HG03354 (cell line): ENCODE measurements around the gene NXN.
"Not testable (repeated sequence)": the region's sequence is repeated elsewhere in the genome, so short reads cannot be mapped to it uniquely, and the experiment has no call there.

ENCODE experiments used
- ATAC-seq: cut with Tn5 transposase; IDR thresholded peaks from one replicate; pipeline ENCODE4 v1.9.1; 2021; ENCODE audit warnings: mild to moderate bottlenecking; ENCODE audit not compliant: unreplicated experiment, poor library complexity, severe bottlenecking

The NXN gene

DNA sequence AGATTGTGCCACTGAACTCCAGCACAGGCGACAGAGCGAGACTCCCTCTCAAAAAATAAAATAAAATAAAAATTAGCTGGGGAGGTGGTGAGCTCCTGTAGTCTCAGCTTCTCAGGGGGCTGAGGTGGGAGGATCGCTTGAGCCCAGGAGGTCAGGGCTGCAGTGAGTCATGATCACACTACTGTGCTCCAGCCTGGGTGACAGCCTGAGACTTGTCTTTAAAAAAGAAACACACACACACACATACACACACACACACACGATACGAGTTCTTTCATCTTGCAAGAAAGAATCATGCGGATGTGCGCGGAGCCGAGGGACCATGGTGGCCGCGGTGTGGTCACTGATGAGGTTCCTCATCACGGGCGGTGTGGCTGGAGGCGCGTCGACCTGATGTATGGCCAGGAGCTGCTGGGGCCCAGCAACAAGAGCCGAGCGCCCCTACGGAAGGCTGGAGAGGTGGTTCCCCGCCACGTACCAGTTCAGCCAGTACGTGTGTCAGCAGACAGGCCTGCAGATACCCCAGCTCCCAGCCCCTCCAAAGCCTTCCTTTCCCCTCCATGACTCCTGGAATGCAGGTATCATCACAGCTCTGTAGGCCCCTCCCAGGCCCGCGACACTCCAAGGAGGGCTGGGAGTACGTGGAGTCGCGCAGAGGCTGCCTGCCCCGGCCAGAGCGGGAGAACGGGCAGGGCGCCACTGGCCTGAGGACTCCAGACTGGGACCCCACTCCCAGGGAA, 20.7 kb downstream of the NXN start:
- no peak for ATAC-seq

DNA sequence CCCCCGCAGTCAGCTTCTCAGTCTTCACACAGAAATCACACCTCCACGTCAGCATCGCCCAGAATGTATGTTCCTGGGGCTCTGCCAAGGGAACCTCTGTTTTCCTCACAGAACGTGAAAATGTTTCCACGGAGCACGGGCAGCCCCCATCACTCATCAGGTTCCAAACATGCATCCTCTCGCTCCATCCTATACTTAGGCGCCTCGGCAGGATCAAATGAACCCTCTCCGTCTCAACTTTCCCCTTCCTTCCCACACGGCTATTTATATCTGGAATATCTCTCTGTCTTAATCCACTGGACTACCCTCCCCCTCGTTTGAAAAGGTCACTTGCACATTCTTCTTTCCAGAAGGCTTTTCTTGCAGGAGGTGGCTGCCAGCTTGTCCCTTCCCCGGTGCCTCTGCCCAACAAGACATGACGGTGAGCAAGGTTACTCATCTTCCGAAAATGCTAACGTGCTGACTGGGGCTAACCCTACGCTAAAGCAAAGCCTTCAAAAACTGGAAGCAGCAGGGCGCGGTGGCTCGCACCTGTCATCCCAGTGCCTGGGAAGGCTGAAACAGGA, 21.6 kb downstream of the NXN start:
- no peak for ATAC-seq

DNA sequence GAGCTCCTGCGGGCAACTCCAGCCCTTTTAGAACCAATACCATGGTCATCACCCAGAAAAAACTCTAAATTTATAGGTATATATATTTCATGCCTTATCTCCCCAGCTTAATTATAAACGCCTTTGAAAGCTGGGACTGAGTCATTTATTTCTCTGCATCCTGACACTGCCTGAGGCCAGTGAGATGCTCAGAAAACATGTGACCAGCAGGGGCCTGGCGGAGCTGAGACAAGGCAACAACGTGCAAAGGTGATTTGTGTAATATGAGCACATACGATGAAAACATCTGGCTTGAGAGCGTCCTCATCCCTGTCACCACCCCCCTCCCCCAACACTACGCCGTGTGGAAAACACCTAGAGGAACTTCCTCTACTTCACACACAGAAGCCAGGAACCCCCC, 22.7 kb downstream of the NXN start:
- ATAC-seq: no peak

DNA sequence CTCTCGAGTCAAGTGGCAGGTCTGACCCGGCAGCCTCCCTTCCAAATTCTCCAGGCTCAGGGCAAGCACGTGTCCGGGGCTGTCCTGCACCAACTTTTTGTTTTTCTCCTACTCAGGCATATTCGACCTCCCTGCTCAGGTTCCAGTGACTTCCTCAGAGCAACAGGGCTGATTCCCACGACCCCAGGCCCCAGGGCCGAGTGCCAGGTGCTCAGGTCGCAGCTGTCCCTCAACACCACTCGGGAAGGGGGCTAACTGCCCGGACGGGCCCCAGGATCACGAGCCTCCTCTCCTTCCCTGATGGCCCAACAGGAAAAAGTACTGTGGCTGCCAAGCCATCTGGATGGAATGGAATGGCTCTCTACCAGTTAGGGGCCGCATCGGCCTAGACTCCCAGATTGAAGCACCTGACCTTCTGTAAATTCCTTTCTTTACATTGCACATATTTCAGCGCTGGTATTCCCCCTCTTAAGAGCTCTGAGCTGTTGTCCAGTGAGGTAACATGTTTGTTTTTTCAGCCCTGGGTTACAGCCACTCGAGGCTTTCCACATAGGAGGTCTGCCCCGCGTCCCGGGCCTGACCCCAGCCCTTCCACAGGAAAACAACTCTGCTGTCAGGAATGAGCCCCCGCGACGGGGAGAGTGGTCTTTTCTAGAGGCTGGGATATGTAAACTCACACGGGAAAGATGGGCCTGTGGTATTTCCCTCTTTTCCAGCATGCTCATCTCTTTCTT, 25.0 kb downstream of the NXN start:
- ATAC-seq: no peak

DNA sequence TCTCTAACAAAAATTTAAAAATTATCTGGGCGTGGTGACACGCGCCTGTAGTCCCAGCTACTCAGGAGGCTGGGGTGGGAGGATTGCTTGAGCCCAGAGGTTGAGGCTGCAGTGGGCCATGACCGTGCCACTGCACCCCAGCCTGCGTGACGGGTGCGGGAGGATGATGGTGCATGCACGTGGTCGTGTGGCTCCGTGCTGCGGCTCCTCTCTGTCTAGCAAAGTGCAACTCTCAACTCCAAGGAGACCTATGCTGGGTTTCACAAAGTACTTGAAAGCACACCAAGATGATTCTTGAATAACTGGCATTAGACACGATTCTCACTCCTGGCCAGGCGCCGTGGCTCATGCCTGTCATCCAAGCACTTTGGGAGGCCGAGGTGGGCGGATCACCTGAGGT, 25.8 kb downstream of the NXN start:
- no peak for ATAC-seq

DNA sequence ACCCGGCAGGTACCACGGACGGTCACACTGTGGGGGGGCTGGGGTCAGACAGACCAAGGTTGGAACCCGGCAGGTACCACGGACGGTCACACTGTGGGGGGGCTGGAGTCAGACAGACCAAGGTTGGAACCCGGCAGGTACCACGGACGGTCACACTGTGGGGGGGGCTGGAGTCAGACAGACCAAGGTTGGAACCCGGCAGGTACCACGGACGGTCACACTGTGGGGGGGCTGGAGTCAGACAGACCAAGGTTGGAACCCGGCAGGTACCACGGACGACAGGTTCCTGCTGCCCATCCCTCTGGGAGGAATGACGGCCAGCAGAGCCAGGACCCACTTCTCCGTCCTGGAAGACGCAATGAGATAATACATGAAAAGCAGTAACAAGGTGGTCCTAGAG, 27.0 kb downstream of the NXN start:
- ATAC-seq: not testable (repeated sequence)

DNA sequence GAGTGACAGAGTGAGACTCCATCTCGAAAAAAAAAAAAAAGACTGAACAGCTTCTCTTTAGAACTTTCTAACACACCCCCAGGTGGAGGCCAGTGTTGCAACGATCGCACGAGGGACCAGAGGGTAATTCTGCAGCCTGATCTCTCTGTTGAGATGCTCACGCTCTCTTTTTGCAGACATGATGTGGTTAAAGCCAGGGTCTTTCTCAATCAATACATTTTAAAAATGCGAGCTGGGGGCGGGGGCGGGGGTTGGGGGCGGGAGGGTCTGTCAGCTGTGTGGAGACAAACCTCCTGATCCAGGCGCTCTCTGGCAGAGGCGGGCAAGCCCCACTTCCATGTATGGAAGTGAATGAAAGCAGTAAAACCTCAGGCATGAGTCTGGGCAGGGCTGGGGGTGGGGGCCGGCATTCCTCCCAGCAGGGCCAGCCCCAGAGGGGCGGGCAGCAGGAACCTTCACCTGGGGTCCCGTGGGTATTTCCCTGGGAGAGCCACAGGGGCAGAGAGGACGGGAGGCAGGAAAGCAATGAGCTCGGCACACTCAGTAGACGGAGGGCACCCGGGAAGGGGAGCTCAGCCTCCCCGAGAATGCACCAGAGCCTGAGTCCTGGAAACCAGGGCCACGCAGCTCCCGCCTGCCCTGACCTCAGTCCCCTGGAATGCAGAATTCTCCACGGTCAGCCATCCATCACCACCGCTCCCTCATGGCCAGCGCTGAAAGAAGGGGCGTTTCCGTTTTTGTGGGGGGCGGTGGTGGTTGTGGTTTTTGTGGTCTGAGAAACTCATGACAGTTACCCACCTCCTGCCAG, 28.0 kb downstream of the NXN start:
- ATAC-seq: no peak

DNA sequence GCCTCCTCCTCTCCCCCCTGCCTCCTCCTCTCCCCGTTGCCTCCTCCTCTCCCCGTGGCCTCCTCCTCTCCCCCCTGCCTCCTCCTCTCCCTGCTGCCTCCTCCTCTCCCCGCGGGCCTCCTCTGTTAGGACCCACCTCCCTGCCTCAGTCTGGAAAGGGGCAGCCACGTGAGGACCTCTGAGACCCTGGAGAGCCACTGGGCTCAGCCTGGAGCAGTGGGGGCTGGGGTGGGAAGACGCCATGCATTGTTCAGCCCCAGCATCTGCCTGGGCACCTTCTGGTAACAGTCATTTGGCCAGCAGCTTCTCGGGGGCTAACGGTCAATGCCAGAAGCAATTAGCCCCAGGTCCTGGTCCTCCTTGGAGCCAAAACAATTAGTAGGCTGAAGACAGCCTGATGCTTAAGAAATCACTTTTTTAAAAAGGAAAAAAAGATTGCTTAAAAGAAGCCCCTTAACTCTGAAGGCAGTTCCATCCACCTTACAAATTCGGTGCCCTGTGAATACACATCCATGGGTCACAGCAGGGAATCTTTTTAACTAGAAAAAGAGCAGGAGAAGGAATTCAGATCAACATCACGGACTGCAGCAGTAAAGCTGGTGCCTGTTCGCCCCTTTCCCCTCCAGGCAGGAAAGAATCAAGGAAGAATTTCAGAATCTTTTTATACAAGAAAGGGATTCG, 29.8 kb downstream of the NXN start:
- ATAC-seq: no peak

DNA sequence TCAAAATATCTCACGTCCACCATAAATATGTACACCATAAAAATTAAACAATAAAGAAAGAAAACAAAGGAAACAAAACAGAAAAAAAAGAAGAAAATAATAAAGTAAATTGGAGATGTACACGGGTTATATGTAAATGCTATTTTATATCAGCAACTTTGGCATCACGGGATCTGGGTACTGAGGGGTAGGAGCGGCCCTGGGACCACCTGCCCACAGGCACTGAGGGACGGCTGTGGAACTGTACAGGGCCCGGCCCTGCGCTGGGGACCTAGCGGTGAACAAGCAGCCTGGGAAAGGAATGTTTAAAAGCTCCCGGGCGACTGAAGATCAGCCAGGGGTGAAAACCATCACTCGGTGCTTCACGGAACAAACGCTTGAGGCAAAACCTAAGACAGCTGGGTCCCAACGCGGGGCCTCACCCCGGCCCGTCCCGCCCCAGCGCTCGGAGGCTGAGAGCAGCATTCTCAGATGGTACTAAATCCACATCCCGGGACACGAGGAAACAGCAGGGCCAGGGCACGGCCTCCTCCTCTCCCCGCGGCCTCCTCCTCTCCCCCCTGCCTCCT, 31.2 kb downstream of the NXN start:
- no peak for ATAC-seq

DNA sequence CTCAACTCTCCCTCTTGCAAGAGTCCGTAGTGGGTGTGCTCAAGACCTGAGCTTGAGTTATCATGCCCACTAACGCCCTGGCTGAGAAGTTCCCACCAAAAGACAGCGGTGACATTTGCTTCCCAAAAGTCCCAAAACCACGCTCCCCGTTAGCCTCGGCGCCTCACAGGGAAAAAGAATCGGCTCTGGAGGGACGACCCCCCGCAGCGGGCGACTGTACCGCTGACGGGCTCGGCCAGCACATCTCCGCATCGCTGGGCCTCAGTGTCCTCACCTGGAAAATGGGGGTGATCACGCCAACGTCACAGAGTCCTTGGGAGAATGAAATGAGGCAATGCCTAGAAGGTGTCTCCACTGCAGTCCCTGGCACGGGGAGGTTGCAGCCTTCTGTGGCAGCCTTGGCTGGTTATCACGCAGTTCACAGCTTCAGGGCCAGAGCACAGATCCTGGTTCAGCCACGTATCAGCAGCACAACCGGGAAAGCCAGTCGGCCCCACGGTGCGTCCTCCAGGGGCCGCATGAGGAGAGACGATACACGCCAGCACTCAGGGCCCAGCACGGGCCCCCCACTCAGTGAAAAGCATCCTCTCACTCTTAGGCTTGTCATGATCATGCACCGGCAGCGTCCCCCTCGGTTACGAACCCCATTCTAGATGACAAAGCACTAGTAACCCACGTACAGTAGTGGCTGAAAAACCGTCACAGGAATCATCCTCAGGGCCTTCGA, 32.9 kb downstream of the NXN start:
- no peak for ATAC-seq

DNA sequence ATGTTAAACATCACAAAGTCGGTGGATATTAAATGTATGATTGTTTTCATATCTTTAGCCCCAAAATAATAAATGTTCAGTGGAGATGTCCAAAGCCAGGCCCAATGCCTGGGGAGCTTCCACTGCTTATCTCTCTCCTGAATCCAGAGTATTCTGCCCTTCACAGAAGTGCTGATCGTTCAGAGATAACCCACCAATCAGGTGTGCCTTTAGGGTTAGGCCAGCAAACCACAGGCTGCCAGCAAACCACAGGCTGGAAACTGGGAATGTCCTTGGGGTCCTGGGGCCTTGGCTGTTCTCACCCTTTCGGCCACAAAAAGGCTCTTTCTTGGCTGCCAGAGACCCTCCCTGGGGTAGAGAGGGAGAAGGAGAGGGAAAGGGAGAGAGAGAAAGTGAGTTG, 33.9 kb downstream of the NXN start:
- no peak for ATAC-seq

DNA sequence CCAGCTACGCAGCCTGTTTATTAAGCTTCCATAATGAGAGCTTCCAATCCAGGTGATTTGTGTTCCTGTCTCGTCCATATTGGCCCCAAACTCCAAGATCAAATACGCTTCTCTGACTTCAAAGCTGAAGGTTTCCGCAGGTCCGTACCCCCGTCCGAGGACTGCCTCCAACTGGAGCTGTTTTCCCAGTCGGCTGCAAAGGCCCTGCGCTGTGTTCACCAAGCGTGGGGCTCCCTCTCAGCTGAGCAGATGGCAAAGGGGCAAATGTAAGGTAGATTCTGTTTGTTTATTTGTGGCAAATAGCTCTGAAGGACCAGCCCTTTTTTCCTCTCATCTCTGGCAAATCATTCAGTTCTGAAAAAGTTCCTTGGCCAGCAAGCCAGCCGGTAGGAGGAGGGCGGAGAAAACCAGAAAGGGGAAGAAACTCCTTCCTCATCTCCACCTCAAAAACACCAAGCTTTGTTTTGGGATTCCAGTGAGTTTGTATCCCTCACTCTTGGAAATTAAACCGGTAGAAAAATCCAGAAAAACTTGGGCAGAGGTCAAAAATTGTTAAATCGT, 35.2 kb downstream of the NXN start:
- ATAC-seq: no peak

DNA sequence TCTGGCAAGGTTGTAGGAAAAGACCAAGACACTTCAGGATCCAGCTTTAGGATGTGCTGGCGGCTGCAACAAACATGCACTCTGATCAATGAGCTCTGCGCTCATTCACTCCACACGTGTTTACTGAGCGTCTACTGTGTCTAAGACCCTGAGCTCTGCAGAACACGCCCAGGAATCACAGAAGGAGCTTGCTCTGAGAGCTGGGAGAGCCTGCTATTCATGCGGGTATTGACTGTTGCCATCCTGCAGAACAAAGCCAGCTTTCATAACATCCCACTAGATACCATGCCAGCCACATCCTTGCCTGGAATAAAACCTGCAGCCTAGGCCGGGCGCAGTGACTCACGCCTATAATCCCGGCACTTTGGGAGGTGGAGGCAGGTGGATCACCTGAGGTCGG, 44.1 kb downstream of the NXN start:
- no peak for ATAC-seq

DNA sequence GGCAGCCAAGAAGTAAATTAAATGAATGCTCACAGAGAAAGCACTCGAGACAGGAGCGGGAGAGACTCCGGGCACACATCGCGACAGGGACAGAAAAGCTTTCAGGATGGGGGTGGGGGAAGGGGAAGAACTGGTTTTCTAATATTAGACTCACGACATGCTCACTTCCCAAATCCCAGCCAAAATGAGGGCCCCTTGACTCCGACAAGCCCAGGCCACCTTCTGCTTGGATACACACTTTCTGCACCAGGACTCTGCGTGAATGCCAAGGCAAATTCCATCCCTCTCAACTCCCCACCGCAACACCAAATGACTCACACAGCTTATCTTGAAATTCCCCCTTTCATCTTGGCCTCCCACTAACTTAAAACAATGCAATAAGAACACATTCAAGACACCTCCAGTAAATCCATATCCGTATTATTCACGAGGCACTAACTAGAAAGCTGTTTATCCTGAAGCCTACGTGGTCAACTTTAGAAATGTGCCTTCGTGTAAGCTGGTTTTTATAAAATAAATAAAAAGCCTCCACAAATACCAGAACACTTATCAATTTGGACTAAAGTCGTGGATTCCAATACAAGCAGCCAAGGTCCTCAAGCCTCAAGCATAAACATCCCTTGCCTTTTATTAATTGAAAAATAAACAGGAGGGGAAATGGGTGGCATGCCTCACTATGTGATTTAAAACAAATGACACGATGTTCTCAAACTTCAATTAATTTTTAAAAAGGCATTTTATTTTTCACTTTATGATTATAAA, 46.1 kb downstream of the NXN start:
- no peak for ATAC-seq

DNA sequence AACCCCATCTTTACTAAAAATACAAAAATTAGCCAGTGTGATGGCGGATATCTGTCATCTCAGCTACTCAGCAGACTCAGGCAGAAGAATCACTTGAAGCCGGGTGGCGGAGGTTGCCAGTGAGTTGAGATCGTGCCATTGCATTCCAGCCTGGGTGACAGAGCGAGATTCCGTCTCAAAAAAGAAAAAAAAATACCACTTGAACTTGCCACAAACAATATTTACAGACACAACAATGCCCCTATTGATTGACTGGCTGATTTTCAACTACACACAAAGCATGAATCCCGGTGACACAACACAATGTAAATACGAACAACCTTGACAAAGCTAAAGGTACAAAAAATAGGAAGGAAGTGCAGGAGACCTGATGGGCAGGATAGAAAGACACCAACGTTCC, 49.3 kb downstream of the NXN start:
- ATAC-seq: no peak

DNA sequence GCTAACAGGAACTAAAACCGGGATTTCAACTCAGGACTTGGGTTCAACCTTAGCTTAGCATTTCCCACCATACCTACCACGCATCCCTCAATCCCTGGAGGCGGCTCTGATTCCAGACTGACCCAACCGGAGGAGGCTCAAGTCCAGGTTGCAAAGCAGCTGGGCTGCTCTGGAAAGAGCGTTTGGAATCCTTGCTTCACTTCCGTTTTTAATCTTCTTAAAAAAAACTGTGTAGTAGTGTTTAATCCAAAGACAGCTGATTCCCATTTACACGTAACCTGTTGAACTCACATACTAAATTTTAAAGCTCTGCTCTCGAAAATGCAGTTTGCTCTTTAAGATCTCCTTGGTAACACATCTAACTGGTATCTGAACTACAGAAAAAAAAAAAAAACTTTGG, 50.0 kb downstream of the NXN start:
- ATAC-seq: no peak

DNA sequence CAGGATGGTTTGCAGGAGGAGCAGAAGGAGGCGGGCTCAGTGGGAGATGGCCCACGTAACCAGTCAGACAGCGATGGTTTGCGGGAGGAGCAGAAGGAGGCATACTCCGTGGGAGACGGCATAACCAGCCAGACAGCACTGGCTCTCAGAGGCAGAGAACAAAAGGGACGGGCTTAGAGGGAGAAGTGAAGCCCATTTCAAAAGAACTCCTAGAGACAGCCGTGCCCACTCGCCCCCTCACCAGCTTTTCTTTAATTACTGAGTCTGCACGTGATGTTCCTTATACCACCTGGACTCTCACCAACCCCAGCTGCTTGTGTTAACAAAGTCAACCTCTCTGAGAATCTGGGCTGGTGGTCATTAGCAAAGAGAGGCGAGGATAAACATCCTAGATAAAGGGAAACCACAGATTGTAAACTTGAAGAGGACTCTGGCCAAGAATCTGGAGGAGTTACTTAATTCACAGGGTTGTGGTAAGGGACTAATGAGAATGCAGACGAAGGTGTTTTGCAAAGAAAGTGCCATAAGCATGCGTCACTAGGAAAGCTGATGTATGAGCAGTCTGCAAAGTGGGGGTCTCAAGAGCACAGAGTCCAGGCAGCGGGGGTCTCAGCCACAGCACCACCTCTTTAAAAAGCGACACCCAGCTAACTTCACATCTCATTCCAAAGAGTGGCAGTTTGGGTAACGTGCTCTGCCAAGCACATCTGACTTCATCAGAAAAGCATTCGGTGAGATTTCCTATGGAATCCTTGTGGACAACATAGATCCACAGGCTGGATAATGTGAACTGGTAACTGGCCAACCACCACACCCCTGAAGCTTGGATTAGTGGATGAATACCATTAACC, 51.7 kb downstream of the NXN start:
- no peak for ATAC-seq
